Kasumi-1 (cell line): Measurements from ENCODE around the gene MYOD1.

Source experiments
- DNase-seq, 2 experiments: peaks; one replicate each; lab custom pipeline; 2025; lab: John Stamatoyannopoulos, UW

MYOD1 gene

GRCh38 chr11:17719028-17719937, at the start of gene MYOD1:
Gene MYOD1 (plus strand): TSS chr11:17719571. CDS start chr11:17719783, 212 bp downstream.
- DNase-seq, result no peak

GRCh38 chr11:17672469-17672868, 46.9 kb upstream of the MYOD1 start:
- no peak for DNase-seq

GRCh38 chr11:17673951-17674350, 45.4 kb upstream of the MYOD1 start:
- no peak for DNase-seq

- DNase-seq, result no peak
Measured at GRCh38 chr11:17682848-17683247, 36.5 kb upstream of the MYOD1 start.

GRCh38 chr11:17683377-17684161, 35.8 kb upstream of the MYOD1 start:
- DNase-seq, result no peak

GRCh38 chr11:17684550-17684949, 34.8 kb upstream of the MYOD1 start:
- no peak for DNase-seq

- no peak for DNase-seq
Measured at GRCh38 chr11:17686231-17686980, 33.0 kb upstream of the MYOD1 start.

GRCh38 chr11:17687946-17688670, 31.3 kb upstream of the MYOD1 start:
- DNase-seq, result no peak

GRCh38 chr11:17691550-17691949, 27.8 kb upstream of the MYOD1 start:
- DNase-seq, result no peak

GRCh38 chr11:17691976-17692375, 27.4 kb upstream of the MYOD1 start:
- DNase-seq, result no peak

GRCh38 chr11:17692931-17693330, 26.4 kb upstream of the MYOD1 start:
- no peak for DNase-seq

- DNase-seq, result no peak
Measured at GRCh38 chr11:17693531-17693930, 25.8 kb upstream of the MYOD1 start.

GRCh38 chr11:17694494-17695110, 24.8 kb upstream of the MYOD1 start:
- DNase-seq, result no peak

GRCh38 chr11:17695454-17696441, 23.6 kb upstream of the MYOD1 start:
- DNase-seq, result no peak

GRCh38 chr11:17696741-17697140, 22.6 kb upstream of the MYOD1 start:
- DNase-seq, result no peak

- no peak for DNase-seq
Measured at GRCh38 chr11:17697175-17697949, 22.0 kb upstream of the MYOD1 start.

GRCh38 chr11:17699147-17700114, 19.9 kb upstream of the MYOD1 start:
- no peak for DNase-seq

GRCh38 chr11:17700991-17701390, 18.4 kb upstream of the MYOD1 start:
- DNase-seq, result no peak
